Ovary (tissue), 9 donors: ENCODE measurements around the gene OR51A7. TPM values are rescaled to one million over a fixed set of nuclear protein-coding genes. Genes with fewer than 3 reads are reported as not detected.

Source experiments
- DNase-seq, 5 donors: peaks; one replicate each; pipeline ENCODE4 v3.0.0-alpha.2; 2019 to 2020
- H3K27ac ChIP-seq, 2 donors: fragments of 200-600 bp; one replicate each; pipeline versions ENCODE4 v1.5.1 to v1.8.0; 2019 to 2022
- H3K27me3 ChIP-seq: fragments of 200-600 bp; one replicate; pipeline ENCODE4 v1.8.0; 2022
- H3K36me3 ChIP-seq: fragments of 200-600 bp; sonication (generic); one replicate; pipeline ENCODE4 v1.5.1; 2019
- H3K4me1 ChIP-seq: one replicate; pipeline ENCODE4 v1.8.1; 2013; ENCODE audit warnings: mild to moderate bottlenecking, moderate library complexity; ENCODE audit not compliant: insufficient read depth
- H3K4me3 ChIP-seq: fragments of 200-600 bp; sonication (generic); one replicate; pipeline ENCODE4 v1.5.1; 2017
- H3K9me3 ChIP-seq, 2 donors: fragments of 200-600 bp in 1 of 2; sonication (generic) in 1 of 2; one replicate each; pipeline versions ENCODE4 v1.5.1 to v1.8.1; 2013 to 2019; ENCODE audit warnings: mild to moderate bottlenecking in 1 of 2, moderate library complexity in 1 of 2
- CTCF ChIP-seq, 3 donors: fragments of 450-650 bp in 2 of 3; fragments of 200-600 bp in 1 of 3; IDR thresholded peaks; one replicate each; pipeline versions ENCODE4 v1.5.1 to v1.8.0; 2016 to 2022; ENCODE audit warnings: antibody characterized with exemption in 3 of 3, mild to moderate bottlenecking in 1 of 3
- EP300 ChIP-seq: sonication (generic); formaldehyde crosslinking; IDR thresholded peaks from one replicate; pipeline ENCODE4 v1.6.1; 2017; ENCODE audit warnings: antibody characterized with exemption
- POLR2A ChIP-seq: fragments of 450-650 bp; IDR thresholded peaks from one replicate; pipeline ENCODE4 v1.6.1; 2017; ENCODE audit warnings: antibody characterized with exemption, mild to moderate bottlenecking, moderate library complexity
- WGBS, 3 donors: extraction: QIAGEN DNeasy Blood & Tissue Kit in 1 of 3; methylation state at CpG; one replicate each; pipeline versions ENCODE4 v1.1.5 to v1.1.7; 2013 to 2017; 5-methylcytosine and 5-hydroxymethylcytosine counted together
- intact Hi-C, 4 donors: fragments of 100-400 bp; cut with DNase I; formaldehyde crosslinking; loops; one replicate each; pipeline versions ENCODE4 v1.11.0 to v1.15.1; 2022 to 2023
- polyA plus RNA-seq, 2 donors: library from polyadenylated mRNA; stranded (reverse); fragments of 200-250 nt in 1 of 2; fragments of 350-450 nt in 1 of 2; fragmentation: Illumina TruSeq in 1 of 2; extraction: RNeasy Lipid Tissue Mini Kit (QIAGEN cat#74804) in 1 of 2; gene quantifications; one replicate each; pipeline ENCODE4 v1.2.3, GENCODE V29; 2013 to 2014
- total RNA-seq, 7 donors: library from RNA; depleted of rRNA in 2 of 7; stranded (reverse); fragments of >200 nt in 2 of 7; fragmentation: NEBNext Ultra II Directional in 3 of 7; extraction: Animal tissue kit (Norgen Biotek cat#: 25700) in 3 of 7; gene quantifications; one replicate each; pipeline versions ENCODE4 v1.1.0 to v1.2.4, GENCODE V29; 2016 to 2023
- donor health status: DM: no; HTN: no; CAD: no; lungs with moderate emphysema.
- donor health status: DM: no; HTN: no; CAD: no.
- donor health status: Bipolar disorder and iron deficiency.
- donor health status: DM: yes; HTN: yes; CAD: no.
- donor health status: DM: no; HTN: no; CAD: no.
- donor health status: DM: yes; HTN: yes; CAD: no.

The OR51A7 gene
- total and polyA plus RNA-seq, 9 donors, result not detected

GRCh38 chr11:4886186-4886585 is 17.4 kb upstream of the OR51A7 start:
- H3K9me3 ChIP-seq, result no peaks in the 10 kb centered on the region
- intact Hi-C loops, result no loop called here
- no peak for DNase-seq
- WGBS, 3 donors, result 68 to 77% (median 71%) methylated on average over 3 of the region's 3 CpGs
- H3K27ac ChIP-seq, result no peak overlapping the region
- no peaks in the 10 kb centered on the region for H3K36me3 ChIP-seq
- TF ChIP-seq EP300 (no peak), CTCF (IDR thresholded peaks at IDR 0.05) (no peak), POLR2A (no peak)
- no peaks in the 10 kb centered on the region for H3K4me1 ChIP-seq
- no peaks in the 10 kb centered on the region for H3K27me3 ChIP-seq
- no peak overlapping the region for H3K4me3 ChIP-seq

- H3K4me3 ChIP-seq, result no peak overlapping the region
- H3K27me3 ChIP-seq, result no peaks in the 10 kb centered on the region
- no peaks in the 10 kb centered on the region for H3K4me1 ChIP-seq
- no peak overlapping the region for H3K27ac ChIP-seq
- no peak for TF ChIP-seq EP300
- no peak for TF ChIP-seq POLR2A
- no peak for TF ChIP-seq CTCF (IDR thresholded peaks at IDR 0.05)
- DNase-seq, result no peak
- intact Hi-C loops, result no loop called here
- H3K9me3 ChIP-seq, result no peaks in the 10 kb centered on the region
- 0% methylated on average over 1 of the region's 1 CpG for WGBS, 3 donors
- no peaks in the 10 kb centered on the region for H3K36me3 ChIP-seq
Observed at GRCh38 chr11:4887591-4887990, 16.0 kb upstream of the OR51A7 start.

GRCh38 chr11:4890279-4890678 is 13.3 kb upstream of the OR51A7 start:
- Histone ChIP-seq H3K36me3 (no peaks in the 10 kb centered on the region), H3K9me3 (no peaks in the 10 kb centered on the region), H3K4me1 (no peaks in the 10 kb centered on the region), H3K4me3 (no peak overlapping the region), H3K27me3 (no peaks in the 10 kb centered on the region), H3K27ac (no peak overlapping the region)
- no peak for TF ChIP-seq CTCF (IDR thresholded peaks at IDR 0.05)
- intact Hi-C loops, result no loop called here
- WGBS, 3 donors, result 90 to 96% (median 92%) methylated on average over 2 of the region's 2 CpGs
- DNase-seq, result no peak

- Histone ChIP-seq H3K4me1 (no peaks in the 10 kb centered on the region), H3K9me3 (no peaks in the 10 kb centered on the region)
- intact Hi-C loops, result no loop called here
Observed at GRCh38 chr11:4891996-4892640, 11.5 kb upstream of the OR51A7 start.

More at GRCh38 chr11:4891996-4892640, 11.5 kb upstream of the OR51A7 start:
- Histone ChIP-seq H3K4me3 (no peak overlapping the region), H3K27ac (no peak overlapping the region), H3K36me3 (no peaks in the 10 kb centered on the region), H3K27me3 (no peaks in the 10 kb centered on the region)
- TF ChIP-seq POLR2A (no peak), CTCF (IDR thresholded peaks at IDR 0.05) (no peak), EP300 (no peak)
- WGBS, 3 donors, result 85 to 88% (median 87%) methylated on average over 1 of the region's 1 CpG
- no peak for DNase-seq
